GM19238 (cell line): ENCODE data around the gene TTLL11.
"Not testable (repeated sequence)": the region's sequence is repeated elsewhere in the genome, so short reads cannot be mapped to it uniquely, and the experiment has no call there.

Experiments
- DNase-seq: peaks from one replicate; pipeline ENCODE4 v3.0.0; 2011; ENCODE audit warnings: low spot score; ENCODE audit not compliant: insufficient read length

Gene TTLL11

DNA sequence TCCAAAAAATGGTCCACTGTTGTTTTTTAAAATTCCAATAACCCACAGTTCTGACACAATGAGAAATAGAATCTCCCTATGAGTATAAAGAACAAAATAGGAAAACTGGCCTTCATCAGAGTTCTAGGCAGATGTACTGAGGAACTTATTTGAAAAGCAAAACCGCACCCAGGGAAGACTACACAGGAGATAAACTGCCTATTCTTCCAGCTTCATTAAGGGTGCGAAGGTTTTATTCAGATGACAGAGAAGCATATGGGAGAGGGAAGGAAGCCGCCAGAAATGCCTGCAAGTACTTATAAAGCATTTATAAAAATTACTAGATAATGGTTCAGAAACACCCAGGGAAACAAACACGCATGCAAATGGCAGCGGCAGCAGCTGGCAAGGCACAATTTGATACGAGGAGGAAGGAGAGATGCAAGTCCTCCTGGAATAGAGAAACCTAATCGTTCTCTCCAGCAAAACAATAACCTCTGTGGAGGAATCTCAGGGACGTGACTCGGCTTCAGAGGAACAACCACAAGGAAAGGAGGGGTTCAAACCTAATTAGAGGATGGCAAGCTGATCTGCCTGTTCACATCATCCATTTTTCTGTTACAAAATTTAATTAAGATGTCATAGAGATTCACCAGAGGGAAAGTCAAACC is 9.0 kb downstream of the TTLL11 start:
- DNase-seq: no peak

DNA sequence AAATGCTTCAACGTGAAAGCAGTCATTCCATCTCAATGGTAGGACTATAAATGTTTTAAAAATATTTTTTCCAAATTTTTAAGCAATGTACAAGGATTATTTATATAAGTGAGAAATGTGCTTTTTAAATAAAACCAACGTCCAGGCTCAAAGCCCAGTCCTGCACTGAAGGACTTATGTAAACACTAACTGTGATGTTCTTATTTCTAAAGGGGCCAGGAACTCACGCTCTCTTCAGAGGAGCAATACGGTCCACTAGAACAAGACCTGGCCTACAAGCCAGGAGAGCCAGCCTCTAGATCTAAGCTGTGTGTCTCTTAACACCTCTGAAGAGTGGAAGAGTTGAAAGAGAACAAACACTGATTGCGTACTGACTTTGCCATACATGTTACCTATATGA is 12.1 kb downstream of the TTLL11 start:
- no peak for DNase-seq

DNA sequence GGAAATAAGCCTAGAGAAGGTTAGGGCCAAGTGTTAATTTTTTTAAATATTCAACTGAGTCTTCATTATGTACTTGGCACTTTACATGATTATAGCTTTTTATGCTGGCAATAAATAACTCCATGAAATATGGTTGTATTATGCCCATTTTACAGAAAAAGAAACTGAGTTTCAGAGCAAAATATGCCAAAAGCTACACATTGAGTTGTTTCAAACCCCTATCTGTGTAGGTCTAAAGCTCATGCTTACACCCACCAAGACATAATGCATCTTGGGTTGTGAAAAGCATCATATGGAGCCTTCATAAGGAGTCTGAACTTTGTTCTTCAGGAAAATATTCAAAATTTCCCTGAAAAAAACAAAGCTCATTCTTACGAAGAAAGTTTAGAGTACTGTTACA is 14.6 kb downstream of the TTLL11 start:
- no peak for DNase-seq

DNA sequence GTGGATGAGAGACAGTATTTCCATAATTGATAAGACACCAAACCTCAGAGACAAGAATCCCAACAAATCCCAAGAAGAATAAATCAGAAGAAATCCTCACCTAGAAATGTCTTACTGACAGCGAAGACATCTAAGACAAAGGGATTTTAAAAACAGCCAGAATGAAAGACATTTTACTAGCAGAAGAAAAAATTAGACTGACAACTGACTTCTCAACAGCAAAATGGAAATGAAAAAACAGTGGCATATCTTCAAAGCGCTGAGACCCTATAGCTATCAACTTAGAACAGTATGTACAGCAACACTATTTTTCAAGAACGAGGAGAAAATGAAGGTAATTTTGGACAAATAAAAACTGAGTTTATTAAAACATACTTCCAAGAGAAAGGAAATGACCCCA is 16.3 kb downstream of the TTLL11 start:
- DNase-seq: no peak

DNA sequence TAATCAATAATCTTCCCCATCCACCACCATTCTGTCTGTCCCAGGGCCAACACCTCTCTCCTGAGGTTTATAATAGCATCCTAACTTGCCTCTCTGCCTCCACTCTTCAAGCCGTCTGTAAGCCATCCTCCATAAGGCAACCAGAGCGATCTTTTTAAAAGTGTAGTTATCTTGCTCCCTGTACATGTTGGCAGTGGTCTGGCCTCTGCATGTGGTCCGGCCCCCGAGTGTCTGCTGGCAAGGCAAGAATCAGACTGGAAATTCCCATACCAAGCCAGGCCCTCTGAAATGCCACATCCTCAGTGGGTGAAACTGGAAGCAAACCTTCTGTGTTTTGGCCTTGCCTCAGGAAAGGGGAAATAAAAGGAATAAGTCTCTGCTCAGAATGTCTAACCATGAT is 17.0 kb downstream of the TTLL11 start:
- DNase-seq: no peak

DNA sequence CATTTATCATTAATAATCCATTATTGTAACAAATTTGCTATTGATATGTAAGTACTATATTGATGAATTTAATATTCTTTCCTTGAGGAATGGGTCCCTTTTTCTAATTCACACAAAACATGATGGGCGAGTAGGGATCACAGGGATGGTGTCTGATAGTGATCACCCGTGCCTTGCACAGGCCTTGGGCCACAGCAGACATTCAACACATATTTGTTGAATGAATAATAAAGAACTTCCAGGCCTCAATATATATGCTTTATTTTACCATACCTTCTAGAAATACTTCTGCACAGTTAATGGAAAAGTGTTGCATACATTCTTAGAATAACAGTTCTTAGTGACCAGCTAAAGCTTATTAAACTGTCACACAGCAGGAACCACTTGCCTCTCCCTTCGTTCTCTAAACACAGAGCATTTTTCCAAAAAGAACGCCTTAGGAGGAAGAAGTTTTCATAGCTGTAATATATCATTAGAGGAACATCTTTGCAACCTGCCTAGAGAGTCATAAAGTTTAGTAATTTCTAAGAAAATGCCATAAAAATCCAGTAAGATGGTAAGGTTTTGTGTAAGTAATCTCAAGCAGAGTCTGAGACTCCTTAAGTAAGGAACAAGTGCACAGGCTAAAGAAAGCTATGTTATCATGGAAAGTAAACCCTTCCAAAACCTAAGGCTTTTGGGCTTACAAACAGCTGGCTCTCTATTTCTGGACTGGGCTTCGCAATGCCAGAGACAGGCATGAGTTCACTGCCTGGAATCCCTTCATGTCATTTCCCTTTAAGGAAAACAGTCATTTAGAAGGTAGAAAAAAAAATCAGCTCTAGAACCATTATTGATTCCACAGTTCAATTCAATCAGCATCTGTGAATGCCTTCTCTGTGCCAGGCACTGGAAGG is 17.7 kb downstream of the TTLL11 start:
- no peak for DNase-seq

DNA sequence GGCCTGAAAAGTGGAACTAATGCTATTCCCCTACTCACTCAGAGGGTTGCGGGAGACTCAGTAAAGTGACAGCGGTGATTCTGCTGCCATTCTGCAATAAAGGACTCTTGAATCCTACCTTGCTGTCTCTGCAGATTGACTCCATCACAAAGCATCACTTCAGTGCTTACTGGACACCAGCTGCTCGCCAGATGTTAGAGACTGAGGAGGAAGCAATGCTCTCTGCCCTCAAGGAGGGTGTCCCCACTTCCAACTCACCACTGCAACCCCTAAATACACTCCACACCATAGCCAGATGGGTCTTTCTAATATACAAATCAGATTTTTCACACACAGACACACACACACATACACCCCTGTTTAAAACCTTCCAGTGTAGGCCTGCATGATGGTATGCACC is 21.4 kb downstream of the TTLL11 start:
- no peak for DNase-seq

DNA sequence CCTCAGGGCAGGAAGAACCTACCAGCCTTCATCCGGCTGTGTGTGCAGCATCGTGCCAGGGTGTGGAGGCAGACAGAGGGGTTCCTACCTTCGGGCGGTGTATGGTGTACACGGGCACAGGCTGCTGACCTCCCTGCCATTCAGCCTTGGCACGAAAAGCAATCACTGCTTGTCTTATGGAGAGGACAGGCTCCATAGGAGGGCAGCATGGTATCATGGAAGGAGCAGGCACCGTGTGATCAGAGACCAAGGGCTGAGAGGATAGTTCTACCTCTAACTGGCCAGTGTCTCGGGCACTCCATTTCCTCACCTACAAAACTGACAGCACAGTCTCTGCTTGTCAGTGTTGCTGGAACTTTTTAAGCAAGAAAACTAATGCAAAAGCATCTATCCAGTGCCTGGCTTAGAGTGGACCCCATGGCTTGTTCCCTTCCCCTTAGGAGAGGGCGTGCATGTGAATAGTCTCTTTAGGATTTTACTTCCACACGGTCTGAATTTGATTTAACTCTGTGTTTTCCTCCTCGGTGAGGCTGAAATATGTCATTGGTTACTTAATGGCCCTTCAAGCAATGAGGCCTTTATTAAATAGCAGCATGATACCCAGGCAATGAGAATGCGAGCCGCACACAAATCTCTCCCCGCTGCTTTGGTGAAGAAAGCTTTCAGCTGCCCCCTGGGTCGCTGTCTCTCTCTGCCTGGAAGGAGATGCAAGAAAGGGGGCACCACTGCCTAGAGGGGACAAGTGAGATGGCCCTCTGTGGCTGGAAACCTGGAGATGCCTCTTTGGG is 22.2 kb downstream of the TTLL11 start:
- no peak for DNase-seq

DNA sequence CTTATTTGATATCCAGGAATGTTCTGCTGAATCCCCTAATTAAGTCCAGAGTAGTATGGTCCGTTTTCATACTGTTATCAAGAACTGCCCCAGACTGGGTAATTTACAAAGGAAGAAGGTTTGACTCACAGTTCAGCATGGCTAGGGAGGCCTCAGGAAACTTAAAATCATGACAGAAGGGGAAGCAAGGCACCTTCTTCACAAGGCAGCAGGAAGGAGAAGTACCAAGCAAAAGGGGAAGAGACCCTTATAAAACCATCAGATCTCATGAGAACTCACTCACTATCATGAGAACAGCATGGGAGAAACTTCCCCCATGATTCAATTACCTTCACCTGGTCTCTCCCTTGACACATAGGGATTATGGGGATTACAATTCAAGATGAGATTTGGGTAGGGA is 26.4 kb downstream of the TTLL11 start:
- not testable (repeated sequence) for DNase-seq

DNA sequence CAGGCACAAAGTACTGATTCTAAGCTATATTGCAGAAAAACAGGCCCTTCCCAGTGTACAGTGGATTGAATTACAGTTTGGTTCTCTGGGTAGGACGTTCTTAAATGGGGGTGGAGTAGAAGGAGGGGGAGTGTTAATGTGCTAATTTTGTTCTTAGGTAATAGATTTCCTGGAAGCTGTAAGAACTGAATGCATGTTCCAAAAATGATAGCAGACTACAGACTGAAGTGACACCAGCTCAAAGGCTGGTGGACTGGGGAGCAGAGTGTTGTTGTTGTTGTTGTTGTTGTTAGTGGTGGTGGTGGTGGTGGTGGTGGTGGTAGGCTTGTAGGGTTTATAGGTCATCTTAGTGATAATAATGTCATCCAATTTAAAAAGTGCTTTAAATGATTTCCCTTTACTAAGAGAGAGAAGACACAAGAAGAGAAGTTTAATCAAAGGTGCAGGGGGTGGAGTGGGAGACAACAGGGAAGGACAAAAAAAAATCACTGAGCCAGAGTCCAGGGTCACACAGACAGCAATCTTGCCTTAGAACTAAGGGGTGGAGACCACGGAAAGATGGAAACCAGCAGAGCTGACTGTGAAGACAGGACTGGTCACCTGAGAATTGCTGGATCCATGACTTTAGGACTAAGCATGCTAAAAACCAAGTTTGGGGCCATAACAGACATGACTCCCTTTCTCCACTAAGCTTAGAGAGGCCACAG is 27.0 kb downstream of the TTLL11 start:
- no peak for DNase-seq

DNA sequence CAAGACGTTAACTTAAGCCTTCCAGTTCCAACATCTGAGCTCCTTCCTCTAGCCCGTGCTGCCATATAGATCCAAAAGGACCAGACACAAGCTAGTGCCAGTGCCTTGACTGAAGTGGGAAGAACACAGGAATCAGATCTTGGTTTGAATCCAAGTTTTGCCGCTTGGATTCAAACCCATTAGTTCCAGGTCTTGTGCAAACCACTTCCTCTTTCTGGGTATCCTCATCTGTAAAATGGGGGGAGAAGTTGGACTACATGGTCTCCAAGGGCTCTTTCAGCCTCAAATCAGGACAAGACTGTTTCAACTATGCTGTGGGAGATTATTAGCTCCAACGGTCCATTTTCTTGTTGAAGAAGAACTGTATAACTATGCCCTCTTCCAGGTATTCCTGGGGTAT is 32.6 kb downstream of the TTLL11 start:
- no peak for DNase-seq

DNA sequence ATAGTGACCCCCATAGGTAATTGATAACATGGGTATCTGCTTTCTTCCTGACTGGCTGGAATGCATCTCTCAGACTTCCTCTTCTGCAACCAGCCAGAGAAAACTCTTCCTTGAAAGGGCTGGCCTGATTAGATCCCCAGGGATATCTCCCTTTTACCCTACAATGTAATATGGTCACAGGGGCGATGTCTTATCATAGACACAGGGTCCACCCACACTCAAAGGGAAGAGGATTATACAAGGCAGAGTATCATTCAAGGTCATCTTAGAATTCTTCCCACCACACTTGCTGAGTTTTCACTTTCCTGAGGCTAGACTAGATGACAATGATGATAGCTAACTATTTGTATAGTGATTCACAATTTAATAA is 33.2 kb downstream of the TTLL11 start:
- DNase-seq: no peak

DNA sequence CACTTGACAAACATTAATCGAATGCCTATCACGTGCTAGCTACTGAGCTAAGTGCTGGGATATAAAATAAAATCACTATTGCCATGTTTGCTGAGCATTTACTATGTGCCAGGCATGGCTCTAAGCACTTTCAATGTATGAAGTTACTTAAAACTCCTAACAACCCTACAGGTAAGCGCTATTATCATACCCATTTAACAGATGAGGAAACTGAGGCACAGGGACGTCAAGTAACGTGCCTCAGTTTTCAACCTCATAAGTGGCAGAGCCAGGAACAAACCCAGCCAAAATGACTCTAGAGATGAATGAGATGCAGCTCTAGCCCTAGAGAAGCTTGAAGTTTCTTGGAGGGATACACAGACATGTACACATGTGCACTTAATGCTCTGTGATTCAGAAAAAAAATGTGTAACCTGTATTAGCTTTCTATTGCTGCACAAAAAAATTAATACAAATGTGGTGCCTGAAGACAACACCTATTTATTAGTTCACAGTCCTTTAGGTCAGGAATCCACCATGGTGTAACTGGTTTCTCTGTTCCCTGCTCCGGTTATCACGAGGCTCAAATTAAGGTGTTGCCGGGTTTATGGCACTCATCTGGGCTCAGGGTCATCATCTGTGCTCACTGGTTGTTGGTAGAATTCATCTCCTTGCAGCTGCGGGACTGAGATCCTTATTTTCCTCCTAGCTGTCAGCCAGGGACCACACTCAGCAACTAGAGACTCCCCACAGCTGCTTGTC is 33.7 kb downstream of the TTLL11 start:
- DNase-seq: no peak

DNA sequence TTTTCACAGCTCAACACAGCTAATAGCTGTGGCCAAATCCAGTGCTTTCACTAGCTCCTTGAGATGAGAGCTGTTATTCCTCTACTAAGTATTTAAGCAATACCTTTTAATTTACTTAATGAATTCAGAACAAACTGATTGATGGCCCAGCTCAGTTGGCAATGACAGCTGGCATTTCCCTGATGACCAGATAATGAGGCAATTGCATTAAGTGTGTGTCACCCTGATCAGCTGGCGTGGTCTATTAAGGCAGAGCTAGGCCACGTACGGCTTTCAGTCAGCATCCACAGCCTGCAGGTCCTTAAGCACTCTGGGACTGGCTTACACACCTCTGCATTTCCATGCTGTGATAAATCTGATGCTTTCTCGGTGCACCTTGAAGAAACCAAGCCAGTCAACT is 34.4 kb downstream of the TTLL11 start:
- no peak for DNase-seq

DNA sequence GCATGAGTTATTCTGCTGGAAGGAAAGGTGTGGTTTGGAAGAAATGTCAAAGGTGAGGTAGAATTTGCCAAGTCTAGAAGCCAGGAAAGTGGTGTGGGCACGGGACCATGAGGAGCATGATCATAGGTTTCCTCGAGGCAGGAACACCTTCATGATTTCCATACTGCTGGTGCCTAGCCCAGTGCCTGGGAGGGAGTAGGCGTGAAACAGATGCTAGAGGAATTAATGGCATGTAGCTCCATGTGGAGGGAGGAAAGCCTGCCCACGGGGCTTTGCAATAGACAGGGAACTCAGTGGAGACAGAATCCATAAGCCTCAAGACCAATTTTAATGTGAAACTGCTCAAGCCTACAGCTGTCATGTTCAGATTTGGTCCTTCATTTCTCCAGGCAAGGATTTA is 35.1 kb downstream of the TTLL11 start:
- DNase-seq: no peak

DNA sequence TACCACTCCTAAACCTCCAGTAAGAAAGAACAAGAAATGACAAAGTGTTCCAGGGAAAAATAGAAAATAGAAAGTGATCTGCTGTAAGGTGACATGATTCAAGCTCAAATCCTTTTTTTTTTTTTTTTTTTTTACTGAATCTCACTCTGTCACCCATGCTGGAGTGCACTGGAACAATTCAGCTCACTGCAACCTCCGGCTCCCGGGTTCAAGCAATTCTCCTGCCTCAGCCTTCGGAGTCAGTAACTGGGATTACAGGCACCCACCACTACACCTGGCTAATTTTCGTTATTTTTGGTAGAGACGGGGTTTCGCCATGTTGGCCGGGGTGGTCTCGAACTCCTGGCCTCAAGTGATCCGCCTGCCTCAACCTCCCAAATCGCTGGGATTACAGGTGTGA is 35.9 kb downstream of the TTLL11 start:
- no peak for DNase-seq

DNA sequence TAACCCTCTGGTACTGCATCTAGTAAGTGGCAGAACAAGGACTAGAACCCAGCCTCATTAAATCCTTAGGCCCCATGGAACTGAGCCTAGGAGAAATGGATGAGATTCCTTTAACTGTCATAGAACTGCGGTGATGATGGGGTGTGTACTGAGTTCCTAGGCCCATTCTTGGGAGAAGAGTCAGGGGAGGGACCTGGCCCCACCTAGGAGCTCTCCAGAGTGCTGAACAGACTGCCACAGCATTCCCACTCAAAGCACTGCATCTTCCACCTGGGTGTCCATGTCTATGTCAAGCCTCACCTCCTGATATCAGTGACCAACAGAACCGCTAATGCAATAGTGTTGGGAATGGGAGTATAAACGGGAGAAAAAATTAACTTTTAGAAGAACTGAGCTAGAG is 36.6 kb downstream of the TTLL11 start:
- DNase-seq: no peak

DNA sequence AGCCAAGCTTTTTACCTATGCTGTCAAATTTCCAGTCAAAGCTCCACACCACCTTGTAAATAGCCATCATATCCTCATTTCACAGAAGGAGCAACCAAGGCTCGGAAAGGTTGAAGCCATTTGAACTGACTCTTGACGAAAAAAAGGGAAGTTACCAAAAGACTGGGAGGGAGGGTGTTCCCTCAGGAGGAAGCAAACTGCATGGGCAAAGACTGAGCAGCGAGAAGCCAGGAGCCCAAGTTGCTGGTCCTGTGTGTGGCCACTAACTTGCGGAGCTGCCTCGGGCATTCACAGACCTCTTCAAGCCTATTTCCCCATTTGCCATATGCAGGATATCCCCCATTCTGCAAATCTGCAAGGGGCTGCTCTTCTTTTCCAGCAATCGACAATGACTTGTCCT is 37.4 kb downstream of the TTLL11 start:
- DNase-seq: no peak

DNA sequence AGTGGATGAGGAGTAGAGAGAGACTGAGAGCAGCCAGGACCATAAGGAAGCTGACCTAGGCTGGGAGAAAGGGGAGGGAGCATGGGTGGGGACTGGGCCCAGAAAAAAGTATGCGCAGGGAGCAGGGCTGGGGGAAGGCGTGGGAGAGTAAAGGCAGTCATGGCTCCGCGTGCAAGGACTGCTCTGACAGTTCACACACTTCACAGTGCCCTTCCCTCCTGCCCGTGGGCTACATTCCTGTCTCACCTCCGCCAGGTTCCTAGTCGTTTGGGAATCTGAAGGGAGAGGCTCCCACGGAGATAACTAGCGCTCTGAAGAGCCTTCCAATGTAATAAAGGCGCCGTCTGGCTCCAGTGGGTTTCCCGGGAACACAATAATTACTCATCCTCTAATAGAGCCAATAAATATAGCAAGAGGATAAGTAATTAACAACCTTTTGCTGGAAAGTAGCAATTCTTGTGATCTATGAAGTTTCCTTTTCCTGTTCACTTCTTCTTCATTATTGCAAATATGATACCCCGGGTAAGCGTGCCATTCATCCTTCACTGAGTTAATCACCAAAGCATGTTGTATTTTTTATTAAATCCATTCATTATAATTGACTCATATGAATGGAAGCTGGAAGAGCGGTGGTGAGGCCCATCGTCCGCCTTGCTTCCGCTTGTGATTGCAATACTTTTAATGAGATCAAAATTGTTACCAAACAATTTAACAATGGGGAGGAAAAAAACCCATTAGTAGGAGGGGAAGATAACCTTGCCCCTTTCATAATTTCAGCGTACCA is 39.3 kb downstream of the TTLL11 start:
- DNase-seq: no peak

DNA sequence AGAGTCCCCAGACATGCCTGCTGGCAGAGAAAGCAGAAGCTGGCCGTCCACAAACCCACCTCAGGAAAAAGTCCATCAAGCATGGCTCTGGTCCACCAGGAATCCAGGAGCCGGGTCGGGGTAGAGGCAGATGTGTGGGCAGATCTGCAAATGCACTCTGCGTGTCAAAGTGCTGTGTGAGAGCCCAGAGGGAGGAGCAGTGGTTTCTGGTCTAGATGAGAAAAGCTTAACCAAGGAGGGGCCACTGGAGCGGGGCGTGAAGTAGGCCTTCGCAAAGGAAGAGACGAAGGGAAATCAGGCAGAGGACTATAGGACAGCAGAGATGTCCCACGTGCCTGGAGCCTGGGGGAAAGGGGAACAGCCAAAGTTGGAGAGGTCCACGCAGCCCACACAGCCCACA is 40.0 kb downstream of the TTLL11 start:
- no peak for DNase-seq
